Endothelial cell of umbilical vein (primary cell): ENCODE data around the gene ABCC10. TPM values are rescaled to one million over a fixed set of nuclear protein-coding genes. Genes with fewer than 3 reads are reported as not detected.

Source experiments
- BruUV-seq: library from RNA; stranded (reverse); fragments of 400-500 nt; replicated peaks from 2 replicates; lab custom pipeline; 2021; lab: Mats Ljungman, UMichigan
- CTCF ChIA-PET: fragments of 300-600, 350-600 bp; sonication (Branson Sonifier 250); formaldehyde crosslinking; loops from one replicate; lab custom pipeline; 2021; ENCODE audit warnings: antibody characterized with exemption, inconsistent platforms; lab: Charles Lee
- POLR2A ChIA-PET: fragments of 300-600, 350-600 bp; sonication (Branson Sonifier 250); formaldehyde crosslinking; loops from one replicate; lab custom pipeline; 2021; ENCODE audit warnings: antibody characterized with exemption, inconsistent platforms; lab: Charles Lee
- DNase-seq: peaks from one replicate; pipeline ENCODE4 v3.0.0-alpha.2; 2011; ENCODE audit warnings: low read depth, low spot score
- FAIRE-seq: peaks from 2 replicates; lab custom pipeline; 2011; peaks lifted over from hg19 to GRCh38; lab: Jason Lieb, UNC
- H2AFZ ChIP-seq: 2 replicates; pipeline ENCODE4 v1.6.0; 2012; ENCODE audit warnings: low read depth, low read length, control low read depth, inconsistent platforms
- H3K27ac ChIP-seq: 2 replicates; pipeline ENCODE4 v1.5.1; 2011; ENCODE audit warnings: low read depth, mild to moderate bottlenecking, control low read depth, low read length, moderate library complexity; ENCODE audit not compliant: insufficient read depth
- H3K27me3 ChIP-seq, 2 experiments: 2 replicates each; pipeline versions ENCODE4 v1.6.0 to v1.6.1; 2011; ENCODE audit warnings: low read length in 2 of 2, mixed read lengths in 1 of 2; ENCODE audit not compliant: control insufficient read depth in 2 of 2, insufficient read depth in 2 of 2
- H3K36me3 ChIP-seq, 2 experiments: 2 replicates in 1 of 2; 3 replicates in 1 of 2; pipeline ENCODE4 v1.5.1; 2011; ENCODE audit warnings: low read length in 2 of 2, mild to moderate bottlenecking in 1 of 2, moderate library complexity in 1 of 2; ENCODE audit not compliant: control insufficient read depth in 2 of 2, insufficient read depth in 2 of 2; ENCODE audit errors: extremely low read depth in 1 of 2
- H3K4me1 ChIP-seq: 3 replicates; pipeline ENCODE4 v1.5.1; 2011; ENCODE audit warnings: mild to moderate bottlenecking, low read length; ENCODE audit not compliant: control insufficient read depth, insufficient read depth; ENCODE audit errors: extremely low read depth
- H3K4me2 ChIP-seq: 2 replicates; pipeline ENCODE4 v1.6.1; 2011; ENCODE audit warnings: low read length, control low read depth, mixed read lengths; ENCODE audit not compliant: insufficient read depth
- H3K4me3 ChIP-seq, 3 experiments: fragments of 200-600 bp in 1 of 3; sonication (generic), shearing (Covaris generic) in 1 of 3; replicated peaks in 1 of 3; 2 replicates each; pipeline ENCODE4 v1.5.1; 2011 to 2016; ENCODE audit warnings: control low read depth in 3 of 3, low read length in 3 of 3, mild to moderate bottlenecking in 2 of 3, inconsistent platforms in 1 of 3, low read depth in 1 of 3, moderate library complexity in 1 of 3; ENCODE audit not compliant: insufficient read depth in 1 of 3
- H3K79me2 ChIP-seq: 2 replicates; pipeline ENCODE4 v1.6.0; 2012; ENCODE audit warnings: low read length, inconsistent platforms; ENCODE audit not compliant: control insufficient read depth, insufficient read depth
- H3K9ac ChIP-seq: replicated peaks from 2 replicates; pipeline ENCODE3; 2011; ENCODE audit warnings: low read length, control low read depth; ENCODE audit not compliant: insufficient read depth; ENCODE audit errors: extremely low read depth
- H3K9me1 ChIP-seq: replicated peaks from 3 replicates; pipeline ENCODE4 v1.6.0; 2011; ENCODE audit warnings: mild to moderate bottlenecking, low read length; ENCODE audit not compliant: control insufficient read depth, insufficient read depth; ENCODE audit errors: extremely low read depth
- H3K9me3 ChIP-seq: replicated peaks from 2 replicates; pipeline ENCODE4 v1.5.1; 2012; ENCODE audit warnings: low read length, inconsistent platforms; ENCODE audit not compliant: control insufficient read depth, insufficient read depth
- H4K20me1 ChIP-seq: replicated peaks from 2 replicates; pipeline ENCODE3; 2011; ENCODE audit warnings: mild to moderate bottlenecking, low read length; ENCODE audit not compliant: control insufficient read depth, insufficient read depth; ENCODE audit errors: extremely low read depth
- CTCF ChIP-seq, 2 donors: IDR thresholded peaks; 1 replicate in 1 of 2; 2 replicates in 1 of 2; pipeline ENCODE4 v1.5.1; 2011; ENCODE audit warnings: low read length in 2 of 2, mild to moderate bottlenecking in 2 of 2, moderate library complexity in 2 of 2, control low read depth in 1 of 2, inconsistent platforms in 1 of 2, low read depth in 1 of 2; ENCODE audit not compliant: insufficient read depth in 1 of 2; ENCODE audit errors: extremely low read depth in 1 of 2
- EZH2 ChIP-seq: IDR thresholded peaks from 2 replicates; pipeline ENCODE4 v1.6.1; 2012; ENCODE audit warnings: borderline replicate concordance, low read depth, mild to moderate bottlenecking, moderate library complexity, low read length, inconsistent platforms; ENCODE audit not compliant: severe bottlenecking
- FOS ChIP-seq: IDR thresholded peaks from 2 replicates; pipeline ENCODE4 v1.6.1; 2011; ENCODE audit warnings: mild to moderate bottlenecking, low read length, moderate library complexity, borderline replicate concordance; ENCODE audit not compliant: insufficient read depth
- GATA2 ChIP-seq: IDR thresholded peaks from 2 replicates; pipeline ENCODE4 v1.7.0; 2011; ENCODE audit warnings: low read depth, mild to moderate bottlenecking, moderate library complexity, mixed read lengths, low read length; ENCODE audit not compliant: insufficient read length, insufficient read depth
- JUN ChIP-seq: IDR thresholded peaks from 2 replicates; pipeline ENCODE4 v1.6.1; 2011; ENCODE audit warnings: borderline replicate concordance, low read depth; ENCODE audit not compliant: insufficient read length, insufficient read depth
- MAX ChIP-seq: IDR thresholded peaks from 2 replicates; pipeline ENCODE4 v1.6.1; 2011; ENCODE audit not compliant: insufficient read depth, insufficient read length
- MYC ChIP-seq: IDR thresholded peaks from one replicate; pipeline ENCODE4 v1.6.1; 2011; ENCODE audit warnings: mild to moderate bottlenecking, low read depth, low read length
- POLR2A ChIP-seq: IDR thresholded peaks from 2 replicates; pipeline ENCODE4 v1.6.1; 2012; ENCODE audit warnings: low read depth, mild to moderate bottlenecking, control low read depth, low read length
- POLR2AphosphoS5 ChIP-seq: IDR thresholded peaks from 2 replicates; pipeline ENCODE4 v1.6.1; 2012; ENCODE audit warnings: low read depth, mild to moderate bottlenecking, control low read depth, low read length, moderate library complexity; ENCODE audit not compliant: insufficient read depth
- dilution Hi-C: fragments of 300-500 bp; cut with MboI; formaldehyde crosslinking; loops from one replicate; pipeline ENCODE4 v1.15.0; 2019; ENCODE audit warnings: low sequenced_read_pairs; ENCODE audit not compliant: extremely low pct_ligation_motif_present
- intact Hi-C: fragments of 100-400 bp; cut with micrococcal nuclease; formaldehyde crosslinking; loops from one replicate; pipeline ENCODE4 v1.10.0; 2022
- polyA plus RNA-seq, 4 experiments: library from polyadenylated mRNA; depleted of rRNA in 3 of 4; stranded (reverse) in 3 of 4; unstranded in 1 of 4; fragments of >200 nt; gene quantifications; 2 replicates each; pipeline versions ENCODE4 v1.2.1 to v1.2.3, GENCODE V29; 2011 to 2012; ENCODE audit warnings: missing spikeins in 1 of 4
- total RNA-seq: library from RNA; stranded (reverse); gene quantifications from 2 replicates; pipeline ENCODE4 v1.2.3, GENCODE V29; 2021

Gene ABCC10
- total and polyA plus RNA-seq, 2 donors (not counting 3 experiments of a cell fraction or from before 2014, with no cell fraction given), result 29.2 to 37.9 TPM

GRCh38 chr6:43396408-43397149, 30.8 kb upstream of the ABCC10 start:
- no peak overlapping the region for H3K27ac ChIP-seq
- CTCF ChIA-PET, result interaction anchor here (0.9 to 2.0 kb wide), 2 partner anchors 133 to 168 kb away, joined by 3 to 6 read pairs; partner anchors contain the start of gene DNPH1
- no peak for FAIRE-seq
- no peak for DNase-seq
- no peak overlapping the region for H3K9ac ChIP-seq
- H3K36me3 ChIP-seq, result no peaks in the 10 kb centered on the region
- H3K4me3 ChIP-seq, result no peak overlapping the region
- TF ChIP-seq EZH2 (no peak), FOS (no peak), CTCF (IDR thresholded peaks at IDR 0.05; ENCODE audit: extremely low read depth in 1 of 2, insufficient read depth in 1 of 2, low read depth in 1 of 2, low read length in 2 of 2) (no peak), JUN (no peak), MAX (no peak), MYC (no peak), POLR2A (no peak), POLR2AphosphoS5 (no peak), GATA2 (no peak)
- POLR2A ChIA-PET, result no interaction called here
- H3K9me3 ChIP-seq, result no peaks in the 10 kb centered on the region
- no peak overlapping the region for H3K4me2 ChIP-seq
- no peaks in the 10 kb centered on the region for H3K4me1 ChIP-seq
- H2AFZ ChIP-seq, result no peak overlapping the region
- dilution Hi-C loops (no loop called here), intact Hi-C loops (no loop called here)
- no peaks in the 10 kb centered on the region for H3K9me1 ChIP-seq
- H3K27me3 ChIP-seq, result peaks cover 4% of the 10 kb centered on the region in 2 experiments
- no TSS peak for BruUV-seq
- H3K79me2 ChIP-seq, result no peaks in the 10 kb centered on the region
- no peaks in the 10 kb centered on the region for H4K20me1 ChIP-seq
